Measurements from ENCODE around the gene GALNT2.

The GALNT2 gene

GRCh38 chr1:230210981-230211336 is 143.9 kb downstream of the GALNT2 start:
- DNase-seq (ENCODE audit: low read depth) = no peak

GRCh38 chr1:230211436-230212145 is 144.6 kb downstream of the GALNT2 start:
- DNase-seq (ENCODE audit: low read depth) = no peak

- no peak for DNase-seq (ENCODE audit: low read depth)
These were observed 145.4 kb downstream of the GALNT2 start for GRCh38 chr1:230212405-230212936.

- DNase-seq (ENCODE audit: low read depth) = no peak
These were observed 148.0 kb downstream of the GALNT2 start for GRCh38 chr1:230215031-230215430.

- DNase-seq (ENCODE audit: low read depth) = no peak
These were observed 148.5 kb downstream of the GALNT2 start for GRCh38 chr1:230215529-230215928.

GRCh38 chr1:230216896-230217295 is 149.9 kb downstream of the GALNT2 start:
- no peak for DNase-seq (ENCODE audit: low read depth)

- DNase-seq (ENCODE audit: low read depth) = no peak
These were observed 151.6 kb downstream of the GALNT2 start for GRCh38 chr1:230218667-230219066.

GRCh38 chr1:230219174-230220067 is 152.4 kb downstream of the GALNT2 start:
- DNase-seq (ENCODE audit: low read depth) = no peak

- no peak for DNase-seq (ENCODE audit: low read depth)
These were observed 153.4 kb downstream of the GALNT2 start for GRCh38 chr1:230220478-230220877.

- DNase-seq (ENCODE audit: low read depth) = no peak
These were observed 153.9 kb downstream of the GALNT2 start for GRCh38 chr1:230220907-230221306.

- DNase-seq (ENCODE audit: low read depth) = no peak
These were observed 155.6 kb downstream of the GALNT2 start for GRCh38 chr1:230222678-230223077.

- DNase-seq (ENCODE audit: low read depth) = no peak
These were observed 157.3 kb downstream of the GALNT2 start for GRCh38 chr1:230224101-230224960.

- no peak for DNase-seq (ENCODE audit: low read depth)
These were observed 159.2 kb downstream of the GALNT2 start for GRCh38 chr1:230226007-230226800.

GRCh38 chr1:230226814-230227213 is 159.8 kb downstream of the GALNT2 start:
- DNase-seq (ENCODE audit: low read depth) = no peak

- DNase-seq (ENCODE audit: low read depth) = no peak
These were observed 161.3 kb downstream of the GALNT2 start for GRCh38 chr1:230228236-230228897.

GRCh38 chr1:230230273-230230672 is 163.2 kb downstream of the GALNT2 start:
- no peak for DNase-seq (ENCODE audit: low read depth)

GRCh38 chr1:230230948-230231773 is 164.1 kb downstream of the GALNT2 start:
- DNase-seq (ENCODE audit: low read depth) = no peak

GRCh38 chr1:230231774-230232145 is 164.7 kb downstream of the GALNT2 start:
- no peak for DNase-seq (ENCODE audit: low read depth)

GRCh38 chr1:230232371-230232771 is 165.3 kb downstream of the GALNT2 start:
- DNase-seq (ENCODE audit: low read depth) = no peak

GRCh38 chr1:230233786-230234185 is 166.7 kb downstream of the GALNT2 start:
- no peak for DNase-seq (ENCODE audit: low read depth)

Data from stimulated activated CD8-positive, alpha-beta memory T cell treated with anti-CD3 and anti-CD28 coated beads, Interleukin-12 subunit alpha, Interleukin-12 subunit beta, amount 100 ng/mL, for 1 hour (primary cell).